Stimulated activated CD4-positive, alpha-beta T cell treated with anti-CD3 and anti-CD28 coated beads, Interleukin-2, amount 100 ng/mL, for 48 hours (primary cell): ENCODE data around the gene ATP1B4.
"Not testable (repeated sequence)": the region's sequence is repeated elsewhere in the genome, so short reads cannot be mapped to it uniquely, and the experiment has no call there.

Source experiments
- DNase-seq, 2 donors: peaks; one replicate each; pipeline ENCODE4 v3.0.0-alpha.2; 2020

Gene ATP1B4

DNA sequence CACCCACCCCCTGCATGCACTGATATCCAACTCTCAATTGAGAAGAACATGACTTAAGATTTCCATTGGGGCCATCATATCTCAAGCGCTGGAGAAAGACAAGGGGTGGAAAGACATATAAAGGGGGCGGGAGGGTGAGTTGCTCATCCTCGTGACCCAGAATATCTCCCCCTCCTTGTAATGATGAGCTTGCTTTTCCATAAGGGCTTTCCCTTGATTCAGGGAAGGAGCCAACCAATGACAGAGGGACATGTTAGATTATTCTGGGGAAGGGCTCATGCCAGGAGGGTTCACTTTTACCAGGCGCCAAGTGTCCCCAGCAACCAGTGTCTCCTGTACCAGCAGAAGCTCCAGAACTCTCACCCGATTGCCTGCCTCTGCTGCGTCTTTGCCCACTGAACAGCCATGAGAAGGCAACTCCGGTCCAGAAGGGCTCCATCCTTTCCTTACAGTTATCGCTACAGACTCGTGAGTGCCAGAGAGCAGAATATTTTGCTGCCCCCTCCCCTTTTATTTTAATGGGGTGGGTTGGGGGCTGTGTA, at the start of gene ATP1B4:
Gene ATP1B4, plus strand, starts transcription at position 326 of the 542 bp plus-strand sequence. Its CDS starts 80 bp downstream, at position 406.
- DNase-seq = no peak

DNA sequence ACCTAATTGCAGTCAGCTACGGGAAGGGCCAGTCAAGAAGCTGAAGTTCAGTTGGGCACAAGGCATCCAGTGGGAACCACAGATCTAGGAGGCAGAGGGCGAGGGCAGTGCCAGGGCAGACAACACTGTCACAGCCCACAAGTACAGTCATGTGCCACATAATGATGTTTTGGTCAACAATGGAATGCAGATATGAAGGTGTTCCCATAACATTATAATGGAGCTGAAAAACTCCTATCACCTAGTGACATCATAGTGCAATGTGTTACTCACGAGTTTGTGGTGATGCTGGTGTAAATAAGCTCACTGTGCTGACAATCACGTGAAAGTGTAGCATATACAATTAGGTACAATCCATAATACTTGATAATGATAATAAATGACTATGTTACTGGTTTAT, 46.1 kb upstream of the ATP1B4 start:
- DNase-seq = no peak

DNA sequence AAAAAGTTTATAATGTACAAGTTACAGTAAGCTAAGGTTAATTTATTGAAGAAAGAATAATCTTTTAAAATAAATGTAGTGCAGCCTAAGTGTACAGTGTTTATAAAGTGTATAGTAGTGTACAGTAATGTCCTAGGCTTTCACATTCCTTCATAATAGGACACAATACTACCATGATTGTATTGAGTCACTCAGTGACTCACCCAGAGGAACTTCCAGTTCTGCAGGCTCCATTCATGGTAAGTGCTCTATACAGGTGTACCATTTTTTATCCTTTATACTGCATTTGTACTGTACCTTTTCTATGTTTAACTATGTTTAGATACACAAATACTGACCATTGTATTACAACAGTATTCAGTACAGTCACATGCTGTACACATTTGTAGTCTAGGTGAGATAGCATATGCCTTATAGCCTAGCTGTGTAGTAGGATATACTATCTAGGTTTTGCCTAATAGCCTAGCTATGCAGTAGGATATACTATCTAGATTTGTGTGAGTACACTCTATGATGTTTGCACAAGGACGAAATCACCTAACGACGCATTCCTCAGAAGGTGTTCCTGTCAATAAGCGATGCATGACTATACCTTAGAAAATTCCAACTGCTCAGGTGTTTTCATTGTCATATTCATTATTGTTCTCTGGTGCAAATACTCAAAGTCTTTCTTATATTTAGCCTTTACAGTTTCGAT, 45.2 kb upstream of the ATP1B4 start:
- DNase-seq = no peak

DNA sequence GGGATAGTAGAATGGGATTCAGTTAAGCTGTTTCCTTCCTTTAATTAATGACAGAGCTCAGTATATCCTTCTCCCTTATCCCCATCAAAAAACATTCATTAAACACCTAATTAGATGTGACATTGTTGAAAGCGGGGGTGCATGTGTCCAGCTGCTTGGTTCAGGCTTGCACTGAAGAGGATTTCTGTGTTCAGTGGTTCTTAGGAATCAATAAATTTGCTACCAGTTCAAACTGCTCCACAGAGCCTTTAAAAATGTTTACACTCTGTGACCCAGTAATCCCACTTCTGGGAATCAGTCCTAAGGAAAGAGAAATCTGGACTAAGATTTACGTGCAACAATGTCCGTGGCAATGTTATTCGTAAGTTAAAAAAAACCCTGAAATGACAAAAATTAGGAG, 43.5 kb upstream of the ATP1B4 start:
- no peak for DNase-seq

DNA sequence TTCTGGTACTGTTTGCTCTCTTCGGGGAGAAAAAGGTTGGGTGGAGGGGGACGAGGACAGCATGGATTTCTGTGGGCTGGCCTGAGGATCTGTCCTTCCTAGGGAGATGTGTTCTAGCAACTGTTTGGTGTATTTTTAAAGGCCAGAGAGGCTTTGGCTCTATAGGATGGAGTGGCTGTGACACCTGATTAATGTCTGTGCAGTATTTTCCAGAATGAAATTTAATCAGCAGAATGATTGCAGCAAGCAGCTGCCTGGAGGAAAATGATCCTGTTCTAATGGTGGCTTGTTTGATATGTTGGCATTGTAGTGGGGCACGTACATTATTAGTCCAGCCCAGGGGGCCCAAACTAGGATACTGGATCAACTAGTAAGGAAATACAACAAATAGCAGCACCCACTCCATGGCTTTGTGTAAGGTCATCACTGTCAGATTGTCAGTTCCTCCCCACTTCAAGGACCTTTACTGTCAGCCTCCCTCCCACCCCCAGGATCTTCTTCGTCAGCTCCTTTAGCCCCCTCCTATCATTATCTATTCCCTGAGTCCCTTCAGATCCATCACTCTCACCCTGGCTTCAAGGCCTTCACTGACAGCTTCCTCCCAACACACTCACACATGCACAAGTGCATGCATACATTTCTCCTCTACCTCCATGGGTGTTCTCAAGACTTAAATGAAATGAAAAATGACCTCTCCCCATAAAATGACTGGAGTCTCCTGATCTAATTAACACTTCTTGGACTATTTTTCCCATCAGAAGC, 40.2 kb upstream of the ATP1B4 start:
- no peak for DNase-seq

DNA sequence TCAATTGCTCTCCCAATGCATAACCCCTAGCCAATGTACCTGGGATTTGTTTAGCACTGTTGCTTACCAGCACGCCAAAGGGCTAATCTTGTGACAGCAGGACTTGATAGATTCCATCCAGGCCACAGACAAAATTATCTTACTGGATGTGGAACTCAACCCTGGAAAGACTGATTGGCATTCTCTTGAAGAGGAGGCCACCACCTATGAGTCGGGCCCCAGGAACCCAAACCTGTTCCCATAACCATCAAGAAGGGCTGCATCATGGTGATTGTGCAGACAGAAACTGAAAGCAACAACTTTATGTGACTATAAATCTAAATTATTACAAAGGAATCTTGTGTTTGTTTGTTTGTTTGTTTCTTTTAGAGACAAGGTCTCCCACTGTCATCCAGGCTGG, 30.8 kb upstream of the ATP1B4 start:
- no peak for DNase-seq

DNA sequence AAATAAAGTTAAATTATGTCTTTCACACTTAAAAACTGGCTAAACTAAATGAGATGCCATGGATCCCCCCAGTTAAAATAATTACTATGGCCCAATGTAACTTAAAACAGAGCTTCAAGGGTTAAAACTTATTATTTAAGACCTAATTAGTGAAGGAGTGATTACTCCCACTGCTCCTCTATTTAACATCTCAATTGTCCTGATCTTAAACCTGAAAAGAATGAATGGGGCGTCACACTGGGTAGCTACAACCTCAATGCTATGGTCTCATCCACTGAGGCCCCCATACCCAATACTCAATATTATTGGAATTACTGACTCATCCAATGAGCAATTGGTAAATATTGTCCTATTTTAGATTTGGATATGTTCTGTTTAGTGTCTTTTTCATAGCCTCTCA, 29.5 kb upstream of the ATP1B4 start:
- no peak for DNase-seq

DNA sequence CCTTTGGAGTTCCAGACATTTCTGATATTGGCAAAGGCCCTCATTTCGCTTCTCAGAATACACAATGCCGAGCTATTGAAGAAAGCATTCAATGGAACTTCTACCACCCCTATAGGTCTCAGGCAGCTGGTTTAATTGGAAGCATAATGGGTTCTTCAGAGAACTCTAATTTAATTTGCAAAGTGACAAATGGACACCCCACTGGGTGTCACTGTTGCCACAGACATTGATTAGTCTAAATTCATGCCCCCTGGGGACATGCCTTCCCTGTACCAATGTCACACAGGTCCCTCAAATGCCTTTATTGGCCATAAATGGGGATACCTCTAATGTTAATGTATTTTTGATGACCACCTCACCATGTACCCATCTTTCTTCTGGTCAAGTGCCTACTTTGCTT, 27.7 kb upstream of the ATP1B4 start:
- DNase-seq = no peak

DNA sequence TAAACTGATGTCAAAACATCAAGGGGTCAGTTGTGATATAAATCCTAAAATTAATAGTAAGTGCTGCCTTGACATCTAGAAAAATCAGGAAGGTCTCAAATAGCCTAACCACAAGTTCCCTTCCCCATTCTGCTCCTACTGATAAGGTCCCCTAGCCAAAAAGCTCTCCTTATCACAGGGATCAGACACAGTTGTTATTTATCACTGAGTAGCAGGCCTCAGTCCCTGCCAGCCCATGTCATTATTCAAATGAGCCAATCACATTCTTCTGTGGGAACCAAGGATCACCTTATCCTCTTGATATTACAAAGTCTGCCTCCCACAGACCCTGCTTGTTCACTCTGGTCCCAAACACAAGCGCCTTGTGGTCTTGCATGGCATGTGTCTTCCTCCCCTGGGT, 27.3 kb upstream of the ATP1B4 start:
- no peak for DNase-seq

DNA sequence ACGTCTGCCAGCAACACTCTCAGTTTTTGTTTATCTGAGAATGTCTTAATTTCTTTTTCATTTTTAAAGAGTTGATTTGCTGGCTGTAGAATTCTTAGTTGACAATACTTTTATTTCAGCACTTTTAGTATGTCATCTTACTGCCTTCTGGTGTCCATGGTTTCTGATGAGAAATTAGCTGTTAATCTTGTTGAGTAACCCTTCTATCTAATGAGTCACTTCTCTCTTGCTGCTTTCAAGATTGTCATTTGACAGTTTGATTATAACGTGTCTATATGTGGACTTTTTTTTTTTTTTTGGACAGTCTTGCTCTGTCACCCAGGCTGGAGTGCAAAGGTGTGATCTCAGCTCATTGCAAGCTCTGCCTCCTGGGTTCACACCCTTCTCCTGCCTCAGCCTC, 26.6 kb upstream of the ATP1B4 start:
- DNase-seq = no peak

DNA sequence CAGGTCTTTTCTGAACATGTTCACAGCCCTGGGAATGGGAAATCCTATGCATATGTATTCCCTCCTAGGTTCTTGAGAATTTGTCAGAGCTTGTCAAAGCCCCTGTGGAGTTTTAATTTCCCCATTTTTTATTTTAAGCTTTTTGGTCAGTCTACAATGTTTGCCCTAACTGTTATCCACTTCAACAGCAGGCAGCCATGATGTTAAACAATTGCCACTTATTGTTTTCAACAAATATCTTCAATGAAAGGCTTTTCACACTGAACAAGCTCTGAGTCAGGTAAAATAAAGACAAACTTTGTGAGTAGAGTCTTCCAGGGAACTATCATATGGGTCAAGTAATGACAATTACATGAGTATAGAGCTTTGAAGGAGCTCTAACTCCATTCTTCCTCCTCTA, 25.0 kb upstream of the ATP1B4 start:
- no peak for DNase-seq

DNA sequence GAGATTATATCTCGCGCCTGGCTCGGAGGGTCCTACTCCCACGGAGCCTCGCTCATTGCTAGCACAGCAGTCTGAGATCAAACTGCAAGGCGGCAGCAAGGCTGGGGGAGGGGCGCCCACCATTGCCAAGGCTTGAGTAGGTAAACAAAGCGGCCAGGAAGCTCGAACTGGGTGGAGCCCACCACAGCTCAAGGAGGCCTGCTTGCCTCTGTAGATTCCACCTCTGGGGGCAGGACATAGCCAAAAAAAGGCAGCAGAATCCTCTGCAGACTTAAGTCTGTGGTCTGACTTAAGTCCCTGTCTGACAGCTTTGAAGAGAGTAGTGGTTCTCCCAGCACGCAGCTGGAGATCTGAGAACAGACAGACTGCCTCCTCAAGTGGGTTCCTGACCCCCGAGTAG, 17.3 kb upstream of the ATP1B4 start:
- DNase-seq = not testable (repeated sequence)

DNA sequence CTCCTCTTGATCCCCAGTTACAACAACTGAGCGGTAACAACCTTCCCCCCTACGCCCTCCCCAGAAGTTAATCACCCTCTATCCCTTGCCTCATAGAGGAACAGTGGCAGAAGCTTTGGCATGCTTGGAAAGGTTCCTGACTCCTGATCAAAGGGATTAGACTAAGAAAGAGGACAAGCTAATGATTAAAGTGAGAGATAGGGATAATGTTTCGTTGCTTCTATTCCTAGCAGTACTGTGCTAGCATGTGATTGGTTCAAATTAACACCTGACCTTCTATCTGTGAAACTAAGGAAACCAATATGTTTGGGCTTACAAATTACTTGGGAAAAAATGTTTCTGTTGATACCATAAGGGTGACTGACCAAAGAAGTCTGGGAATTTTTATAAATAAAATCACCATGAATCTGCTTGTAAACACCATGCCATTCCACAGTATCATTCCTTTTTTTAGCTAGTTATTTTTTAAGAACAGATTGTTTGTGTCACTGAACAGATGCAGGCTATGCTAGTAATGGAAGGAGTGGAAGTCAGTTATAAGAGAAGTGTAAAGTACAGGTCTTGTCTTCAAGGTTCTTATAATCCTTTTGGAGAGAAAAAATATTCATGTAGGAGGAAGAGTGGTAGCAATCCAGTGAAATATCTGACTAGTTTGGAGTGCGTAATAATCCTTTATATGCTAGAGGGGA, 11.3 kb upstream of the ATP1B4 start:
- DNase-seq = no peak

DNA sequence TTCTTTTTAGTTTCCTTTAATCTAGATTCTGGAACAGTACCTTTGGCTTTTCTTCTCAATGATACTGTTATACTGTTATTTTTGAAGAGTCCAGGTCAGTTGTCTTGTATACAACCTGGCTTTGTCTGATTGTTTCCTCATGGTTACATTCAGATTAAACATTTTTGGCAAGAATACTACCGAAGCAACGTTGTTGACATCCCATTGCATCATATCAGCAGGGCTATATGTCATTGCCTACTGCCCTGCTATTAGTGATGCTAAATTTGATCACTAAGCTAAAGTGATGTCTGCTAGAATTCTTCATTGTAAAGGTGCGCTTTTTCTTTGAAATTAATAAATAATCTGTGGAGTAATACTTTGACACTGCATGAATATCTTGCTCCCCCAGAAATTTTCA, 5.8 kb upstream of the ATP1B4 start:
- no peak for DNase-seq

DNA sequence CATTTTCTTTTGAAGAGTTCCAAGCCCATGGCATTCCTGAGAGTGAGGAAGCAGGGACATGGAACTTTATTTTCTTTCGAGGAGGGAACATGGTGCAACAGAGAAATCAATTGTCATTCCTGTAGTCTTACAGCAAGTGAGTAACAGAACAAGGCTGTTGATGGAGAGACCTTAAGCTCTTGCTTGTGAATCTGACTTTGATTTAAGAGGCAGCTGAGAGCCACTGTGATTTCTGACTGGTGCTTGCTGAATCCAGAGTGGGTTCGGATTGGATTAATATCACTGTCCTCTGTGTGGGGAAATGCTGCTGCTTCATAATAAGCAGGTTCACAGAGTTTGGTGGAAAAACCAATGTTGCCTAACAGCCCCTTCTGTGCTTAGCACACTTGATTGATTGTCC, 4.7 kb upstream of the ATP1B4 start:
- no peak for DNase-seq

DNA sequence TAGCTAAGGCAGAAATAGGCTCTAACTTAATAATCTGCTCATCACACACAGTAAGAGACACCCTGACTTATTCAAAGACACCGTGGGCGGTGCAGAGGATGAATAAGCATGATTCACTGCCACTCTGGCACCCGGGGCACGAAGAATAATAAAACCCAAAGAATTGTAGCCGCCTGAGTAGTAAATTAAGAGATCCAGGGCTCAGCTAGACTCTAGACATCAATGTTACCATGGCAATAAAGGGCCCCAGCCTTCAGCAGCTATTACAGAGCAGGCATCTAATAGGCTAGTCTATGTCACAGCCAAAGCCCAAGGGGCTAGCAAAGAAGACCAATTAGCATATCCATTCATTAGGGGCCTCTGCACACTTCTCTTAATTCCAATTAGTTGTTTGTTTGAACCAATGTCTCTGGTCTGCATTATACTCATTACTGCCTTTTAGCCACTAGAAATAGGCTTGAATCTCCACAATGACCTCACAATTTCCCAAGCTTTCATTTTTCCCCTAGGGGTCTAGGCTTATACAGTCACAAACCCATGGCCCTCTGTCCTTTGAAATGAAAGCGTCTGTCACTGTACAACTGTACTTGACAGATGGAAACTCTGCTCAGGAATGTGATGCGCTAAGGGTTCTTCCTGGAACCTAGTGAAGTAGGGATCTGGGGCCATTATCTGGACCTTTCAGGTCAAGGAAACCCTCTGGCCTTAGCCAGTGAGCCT, 3.0 kb upstream of the ATP1B4 start:
- peak; percentile 14 to 44 for DNase-seq

DNA sequence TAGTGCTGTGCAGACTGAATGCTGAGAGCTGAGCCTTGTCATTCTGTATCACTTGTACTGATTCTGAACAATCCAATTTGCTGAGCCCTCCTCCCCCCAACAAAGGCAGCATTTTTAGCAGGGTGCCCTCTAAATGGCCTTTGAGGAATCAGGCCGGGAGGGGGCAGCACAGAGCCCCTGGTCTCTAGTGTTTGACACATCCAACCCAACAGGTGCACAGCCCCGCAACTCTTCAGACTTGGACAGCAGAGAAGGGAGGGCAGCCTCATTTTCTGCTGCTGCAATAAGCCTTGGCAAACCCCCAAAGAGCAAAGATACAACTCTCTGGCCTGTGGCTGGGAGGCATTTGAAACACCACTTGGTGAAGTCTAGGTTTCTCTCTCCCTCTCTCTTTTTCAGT, 3.4 kb downstream of the ATP1B4 start:
- peak; percentile 43 to 46 for DNase-seq

DNA sequence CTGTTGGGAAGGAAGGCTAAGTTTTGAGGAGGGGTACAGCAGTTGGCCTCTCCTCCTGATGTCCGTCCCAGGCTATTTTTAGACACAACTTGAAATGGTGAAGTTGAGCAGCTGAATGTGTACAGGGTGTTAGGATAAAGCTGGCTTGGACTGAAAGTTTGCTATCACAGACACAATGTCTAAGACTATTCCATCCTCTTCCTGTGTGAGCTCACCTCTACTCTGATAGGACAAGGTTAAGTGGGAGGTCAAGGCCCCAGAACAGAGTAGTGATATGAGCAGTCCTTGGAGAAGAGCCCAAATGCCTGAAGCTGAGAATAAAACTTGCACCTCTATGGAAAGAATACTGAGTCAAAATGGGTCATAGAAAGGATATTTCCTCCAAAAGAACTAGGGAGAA, 4.1 kb downstream of the ATP1B4 start:
- no peak for DNase-seq

DNA sequence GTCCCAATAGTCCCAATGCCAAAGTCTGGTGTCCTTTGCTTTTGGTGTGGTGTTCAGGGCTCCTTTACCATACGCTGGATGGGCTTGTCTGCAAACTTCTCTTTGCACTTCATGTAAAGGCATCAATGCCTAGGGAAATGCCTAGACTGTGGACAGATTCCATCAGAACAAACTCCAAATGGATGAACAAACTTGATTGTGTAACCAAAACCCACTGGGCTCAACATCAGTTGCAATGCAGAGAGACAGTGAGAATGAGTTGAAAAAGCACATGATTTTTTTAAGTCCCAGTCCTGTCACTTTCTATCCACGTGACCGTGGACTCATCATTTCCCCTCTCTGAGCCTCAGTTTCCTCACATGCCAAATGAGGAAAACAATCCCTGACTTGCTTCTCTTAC, 4.9 kb downstream of the ATP1B4 start:
- DNase-seq = no peak

DNA sequence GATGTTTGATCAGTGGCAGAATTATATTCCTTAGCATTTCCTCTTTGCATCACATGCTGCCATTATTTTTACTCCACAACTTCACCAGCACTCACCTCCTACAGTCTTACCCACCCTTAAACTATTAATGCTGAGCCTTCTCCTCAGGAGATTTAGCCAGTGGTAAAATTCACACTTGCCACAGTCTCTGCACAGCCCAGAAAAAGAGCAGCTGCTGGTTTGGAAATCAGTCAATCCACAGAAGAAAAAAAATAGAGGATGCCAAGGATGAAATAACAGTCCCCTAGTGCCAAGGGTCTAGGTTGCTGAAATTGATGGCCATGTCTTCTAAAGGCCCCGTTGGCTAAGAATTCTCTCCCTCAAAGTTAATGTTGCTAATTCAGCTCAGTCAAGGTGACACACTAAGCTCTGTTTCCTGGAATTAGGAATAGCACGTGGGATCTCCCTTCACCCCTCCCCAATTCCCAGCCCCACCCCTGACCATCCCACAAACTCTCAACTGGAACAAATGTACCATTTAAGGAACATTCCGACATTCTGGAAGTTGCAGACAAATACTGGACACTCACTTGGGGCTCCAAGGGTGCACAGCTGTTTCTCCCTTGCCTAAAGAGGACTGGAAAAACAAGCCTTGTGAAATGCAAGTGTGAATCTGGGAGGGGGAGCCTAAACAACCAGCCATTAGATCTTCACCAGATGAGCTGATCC, 5.7 kb downstream of the ATP1B4 start:
- DNase-seq = no peak

DNA sequence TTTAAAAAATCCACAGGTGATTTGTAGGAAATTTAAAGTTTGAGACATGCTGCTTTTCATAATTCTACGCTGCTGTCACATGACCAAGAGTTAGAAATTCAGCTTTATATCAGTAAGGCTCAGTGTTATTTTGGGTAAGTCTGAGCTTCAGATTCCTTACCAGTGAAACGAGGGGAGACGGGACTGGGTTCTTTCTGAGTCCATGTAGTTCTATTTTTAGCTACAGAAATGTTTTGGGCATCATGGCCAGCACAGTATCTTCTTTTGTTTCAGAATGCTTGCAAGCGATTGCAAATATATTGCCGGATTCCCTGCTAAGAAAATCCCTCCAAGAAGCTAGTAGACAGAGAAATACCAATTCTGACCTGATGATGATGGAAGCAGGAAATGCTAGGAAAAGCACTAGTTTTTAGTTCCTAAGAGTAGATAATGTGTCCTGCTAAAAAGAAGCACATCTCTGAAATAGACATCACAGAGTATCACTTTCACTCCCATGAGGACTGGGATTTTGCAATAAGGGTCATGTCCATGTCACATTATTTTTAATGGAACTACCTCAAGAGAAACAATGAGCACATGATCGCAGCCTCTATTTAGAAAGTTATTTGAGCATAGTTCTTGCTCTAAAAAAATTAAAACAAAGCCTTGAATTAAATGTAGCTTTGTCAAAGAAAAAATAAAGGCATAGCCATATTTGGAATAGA, 10.9 kb downstream of the ATP1B4 start:
- no peak for DNase-seq

DNA sequence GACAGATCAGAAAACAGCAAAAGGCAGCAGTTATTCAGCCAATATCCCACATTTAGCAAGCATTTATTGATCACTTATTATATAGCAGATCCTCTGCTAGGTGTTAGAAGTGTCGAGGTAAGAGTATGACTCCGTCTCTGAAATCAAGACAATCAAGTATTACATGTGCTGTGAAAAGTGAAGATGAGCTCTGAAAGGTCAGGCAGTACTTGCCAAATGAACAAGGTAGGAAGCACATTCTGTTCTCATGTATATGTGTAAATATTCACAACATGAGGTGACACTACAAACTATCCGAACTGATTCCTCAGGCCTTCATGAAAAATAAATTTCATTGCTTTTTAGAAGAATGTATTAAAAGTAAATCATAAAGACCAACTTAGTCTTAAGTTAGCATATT, 15.3 kb downstream of the ATP1B4 start:
- DNase-seq = no peak
